ENCODE results near the gene SMNDC1.

The SMNDC1 gene

GRCh38 chr10:110244550-110244949 lies 60.2 kb downstream of the SMNDC1 start:
- DNase-seq: no peak

GRCh38 chr10:110242511-110242910 lies 62.2 kb downstream of the SMNDC1 start:
- no peak for DNase-seq

- DNase-seq: no peak
Observed at GRCh38 chr10:110241841-110242240, 62.9 kb downstream of the SMNDC1 start.

- no peak for DNase-seq
Observed at GRCh38 chr10:110241407-110241806, 63.3 kb downstream of the SMNDC1 start.

Data from NCI-H2171 (cell line).